Renal cortex interstitium (tissue), 11 donors: ENCODE measurements around the gene ALLC. TPM values are rescaled to one million over a fixed set of nuclear protein-coding genes. Genes with fewer than 3 reads are reported as not detected.
"Not testable (repeated sequence)": the region's sequence is repeated elsewhere in the genome, so short reads cannot be mapped to it uniquely, and the experiment has no call there.

Source experiments
- DNase-seq, 11 donors: peaks; one replicate each; pipeline ENCODE4 v3.0.0-alpha.2; 2013; ENCODE audit warnings: low read depth in 9 of 11, low spot score in 4 of 11; ENCODE audit errors: extremely low read depth in 1 of 11
- polyA plus RNA-seq, 3 donors: library from polyadenylated mRNA; unstranded; fragments of 120-200 nt; gene quantifications; one replicate each; pipeline ENCODE4 v1.2.1, GENCODE V29; 2013; ENCODE audit not compliant: insufficient read length in 3 of 3

ALLC gene
- polyA plus RNA-seq, 3 donors = not detected

DNA sequence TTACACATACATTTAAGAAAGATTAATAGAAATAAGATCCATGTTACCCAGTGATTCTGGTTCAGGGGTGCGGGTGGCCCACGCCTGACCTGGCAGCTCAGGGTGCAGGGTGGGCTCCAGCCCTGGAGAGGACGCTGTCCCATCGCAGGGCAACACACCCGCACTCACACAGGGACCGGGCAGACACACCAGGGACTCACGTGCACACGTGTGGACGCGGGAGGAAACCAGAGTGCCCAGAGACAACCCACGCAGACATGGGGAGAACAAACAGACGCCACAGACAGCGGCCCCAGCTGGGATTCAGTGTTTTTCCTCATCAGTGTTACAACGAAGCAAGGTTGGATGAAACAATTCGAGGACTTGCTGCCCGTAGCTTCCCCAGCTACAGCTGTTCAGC, 8.4 kb upstream of the ALLC start:
- DNase-seq = no peak

DNA sequence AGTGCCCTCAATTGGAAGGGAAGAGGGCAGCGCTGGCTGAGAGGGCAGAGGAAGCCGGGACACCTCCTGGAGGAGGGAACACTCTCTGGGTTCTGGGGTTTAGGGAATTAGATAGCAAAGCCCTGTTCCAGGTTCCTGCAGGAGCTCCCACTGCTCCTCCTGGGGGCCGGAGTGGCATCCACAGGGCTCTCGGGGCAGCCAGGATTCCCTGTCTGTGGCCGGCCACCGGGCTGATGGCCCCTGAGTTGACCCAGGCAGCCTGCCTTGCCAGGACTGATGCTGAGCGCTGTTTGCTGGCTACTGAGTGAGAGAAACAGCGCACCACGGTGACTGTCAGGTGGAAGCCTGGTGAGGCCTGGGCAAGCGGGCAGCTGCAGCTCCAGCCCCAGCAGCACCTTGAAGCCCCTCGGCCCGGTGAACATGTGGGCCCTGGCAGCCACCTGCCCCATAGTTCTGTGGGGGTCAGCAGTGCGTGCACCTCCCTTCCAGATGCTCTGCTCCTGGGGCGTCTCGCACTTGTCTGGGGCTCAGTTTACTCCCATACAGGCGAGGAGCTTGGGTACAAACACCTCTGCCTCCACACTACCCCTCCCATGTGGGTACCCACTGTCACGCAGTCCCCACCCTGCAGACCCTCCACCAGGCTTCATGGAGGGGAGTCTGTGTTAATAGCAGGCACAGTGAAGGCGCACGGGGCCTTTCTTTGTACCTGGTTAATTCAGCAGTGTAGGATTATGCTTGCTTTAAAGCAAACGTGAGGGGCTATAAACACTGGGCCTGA, 7.7 kb upstream of the ALLC start:
- no peak for DNase-seq

DNA sequence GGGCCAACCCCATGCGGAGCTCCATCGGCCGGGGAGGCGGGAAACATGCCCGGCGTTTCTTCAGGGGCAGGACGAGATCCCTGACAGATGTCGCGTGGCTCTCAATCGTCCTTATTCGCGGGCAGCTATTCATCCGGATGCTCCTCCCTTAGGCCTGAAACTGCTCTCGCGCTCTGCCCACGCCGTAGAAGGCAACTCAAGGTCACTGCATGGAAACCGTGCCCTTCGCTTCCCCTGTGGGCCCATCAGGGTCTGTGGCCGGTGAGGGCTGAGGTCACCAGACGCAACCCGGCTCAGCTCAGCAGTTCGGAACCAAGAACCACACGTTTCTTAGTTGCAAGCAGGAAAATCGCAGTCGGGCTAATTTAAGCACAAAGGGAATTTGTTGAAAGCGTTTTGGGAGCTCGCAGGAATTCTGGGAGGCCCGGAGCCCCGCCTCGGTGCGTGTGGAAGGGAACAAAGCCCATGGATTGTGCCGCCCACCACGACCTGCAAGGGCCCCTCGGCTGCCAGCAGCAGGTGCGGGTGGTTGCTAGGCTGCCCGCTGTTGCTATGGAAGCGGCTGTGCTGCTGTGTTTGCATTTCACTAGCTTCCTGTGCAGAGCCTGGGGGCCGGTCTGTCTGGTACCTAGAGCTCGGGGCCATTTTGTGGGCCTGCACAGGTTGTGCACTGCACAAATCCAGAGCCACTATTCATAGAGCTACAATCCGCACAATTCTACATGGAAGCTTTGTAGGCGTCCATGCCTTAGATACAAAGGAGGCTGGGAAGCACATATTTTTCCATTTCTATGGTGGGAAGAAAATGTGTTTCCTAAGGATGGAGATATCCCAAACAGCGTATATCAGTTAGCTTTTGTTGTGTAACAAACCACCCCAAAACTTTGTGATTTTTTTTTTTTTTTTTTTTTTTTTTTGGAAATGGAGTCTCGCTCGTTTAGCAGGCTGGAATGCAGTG, 6.0 kb upstream of the ALLC start:
- peak in 8 of 11 donors; percentile 51 to 71 (median 65) for DNase-seq

DNA sequence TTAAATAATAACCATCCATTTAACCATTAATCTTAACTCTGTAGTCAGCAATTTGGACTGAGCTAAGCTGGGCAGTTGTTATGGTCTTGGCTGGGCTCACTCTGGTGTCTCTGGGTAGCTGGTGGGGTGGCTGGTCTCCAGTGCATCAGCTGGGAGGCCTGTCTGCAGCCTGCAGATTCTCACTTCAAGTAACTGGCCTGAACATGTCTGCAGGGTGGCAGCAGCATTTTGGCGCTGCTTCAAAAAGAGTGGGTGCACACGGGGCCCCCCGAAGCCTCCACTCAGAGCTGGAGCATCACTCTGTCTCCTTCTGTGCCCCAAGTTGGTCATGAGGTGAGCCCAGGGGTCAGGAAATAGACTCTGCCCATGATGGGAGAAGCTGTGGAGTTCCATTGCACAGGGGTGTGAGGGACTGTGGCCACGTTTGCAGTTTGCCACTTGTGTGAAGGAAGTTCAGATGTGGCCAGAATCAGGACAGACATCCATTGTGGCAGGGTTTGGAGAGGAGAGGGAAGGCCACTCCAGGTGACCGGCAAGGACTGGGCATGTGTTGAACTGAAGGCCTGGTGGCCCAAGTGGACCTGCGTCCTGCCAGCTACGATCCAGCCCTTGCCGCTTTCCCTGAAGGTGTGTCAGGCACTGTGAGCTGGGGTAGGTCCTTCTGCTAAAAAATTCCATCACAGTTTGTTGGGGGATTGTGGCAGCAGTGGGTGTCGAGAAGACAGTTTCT, 4.9 kb upstream of the ALLC start:
- no peak for DNase-seq

DNA sequence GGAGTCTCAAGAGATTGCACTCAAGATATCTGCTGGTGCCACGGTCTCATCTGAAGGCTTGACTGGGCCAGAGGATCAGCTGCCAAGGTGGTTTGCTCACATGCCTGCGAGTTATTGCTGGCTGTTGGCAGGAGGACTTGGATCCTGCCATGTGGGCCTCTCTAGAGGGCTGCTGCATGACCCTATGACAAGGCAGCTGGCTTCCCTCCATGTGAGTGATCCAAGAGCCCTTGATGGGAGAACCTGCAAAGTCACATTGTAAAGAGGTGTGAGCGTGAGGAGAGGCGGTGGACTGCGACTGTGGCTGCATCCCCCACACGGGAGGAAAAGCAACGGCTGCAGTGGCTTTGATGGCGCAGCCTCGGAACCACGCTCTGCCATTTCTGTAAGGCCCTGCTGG, 4.0 kb upstream of the ALLC start:
- DNase-seq = no peak

DNA sequence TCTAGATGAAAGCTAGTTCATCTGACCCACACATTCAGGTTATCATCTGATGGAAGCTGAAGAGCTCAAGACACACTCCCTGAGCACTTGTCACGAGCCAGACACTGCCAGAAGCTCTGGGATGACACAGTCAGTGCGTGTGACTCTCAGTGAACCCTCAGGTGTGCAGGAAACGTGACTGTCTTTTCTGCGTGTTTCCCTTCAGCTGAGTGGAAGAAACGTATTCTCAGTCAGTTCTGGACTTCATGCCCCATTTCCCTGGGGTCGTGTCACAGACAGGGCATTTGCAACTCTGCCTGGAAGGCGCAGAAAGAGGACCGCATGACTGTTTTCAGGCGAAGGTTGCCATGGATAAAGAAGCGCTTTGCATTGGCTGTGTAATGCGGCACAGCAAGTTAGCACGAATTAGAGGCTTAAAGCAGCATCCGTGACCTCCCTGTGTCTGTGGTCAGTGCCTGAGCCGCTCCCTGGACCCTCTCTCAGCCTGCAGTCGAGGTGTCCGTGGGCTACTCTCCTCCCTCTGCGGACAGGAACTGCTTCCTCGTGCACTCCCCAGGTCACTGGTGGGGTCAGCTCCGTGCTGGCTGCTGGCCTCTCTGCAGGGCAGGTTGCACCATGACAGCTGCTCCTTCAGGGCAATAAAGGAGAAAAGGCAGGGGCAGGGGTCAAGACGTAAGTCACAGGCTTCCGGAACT, 3.3 kb upstream of the ALLC start:
- no peak for DNase-seq

DNA sequence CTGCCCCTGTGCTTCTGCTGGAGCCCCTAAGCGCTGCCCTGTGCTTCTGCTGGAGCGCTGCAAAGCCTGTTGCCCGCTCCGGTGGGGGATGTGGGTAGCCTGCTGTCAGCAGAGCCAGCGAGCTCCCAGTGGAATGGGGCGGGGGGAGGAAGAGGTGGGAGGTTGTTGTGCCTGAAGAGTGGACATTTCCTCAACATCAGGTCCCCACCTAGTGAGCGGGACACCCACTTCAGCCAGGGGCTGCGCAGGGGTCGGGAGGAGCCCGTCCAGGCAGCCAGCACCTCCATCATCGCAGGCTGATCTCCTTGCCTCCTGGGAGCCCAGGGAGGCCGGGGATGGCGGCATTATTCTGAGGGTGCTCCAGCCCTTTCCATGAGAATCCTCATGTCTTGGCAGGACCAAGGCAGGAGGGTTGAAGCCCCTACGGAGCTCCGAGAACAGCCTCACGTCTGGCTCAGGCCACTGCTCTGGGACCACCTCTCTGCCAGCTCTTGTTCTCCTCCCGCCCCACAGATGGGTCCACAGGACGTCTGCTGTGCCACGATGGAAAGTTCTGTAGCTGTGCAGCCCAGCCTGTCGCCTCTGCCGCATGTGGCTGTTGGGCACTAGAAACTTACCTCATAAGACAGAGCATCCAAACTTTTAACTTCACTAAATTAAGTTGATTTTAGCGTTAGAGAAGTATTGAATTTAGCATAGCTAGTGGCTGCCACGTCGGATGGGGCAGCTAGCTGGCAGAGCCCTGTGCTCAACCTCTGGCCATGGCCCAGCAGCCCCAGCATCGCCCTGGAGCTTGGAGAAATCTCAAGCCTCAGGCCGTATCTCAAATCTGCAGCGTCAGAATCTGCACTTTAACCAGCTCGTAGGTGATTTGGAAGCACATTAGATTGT, 1.9 kb upstream of the ALLC start:
- DNase-seq = no peak

DNA sequence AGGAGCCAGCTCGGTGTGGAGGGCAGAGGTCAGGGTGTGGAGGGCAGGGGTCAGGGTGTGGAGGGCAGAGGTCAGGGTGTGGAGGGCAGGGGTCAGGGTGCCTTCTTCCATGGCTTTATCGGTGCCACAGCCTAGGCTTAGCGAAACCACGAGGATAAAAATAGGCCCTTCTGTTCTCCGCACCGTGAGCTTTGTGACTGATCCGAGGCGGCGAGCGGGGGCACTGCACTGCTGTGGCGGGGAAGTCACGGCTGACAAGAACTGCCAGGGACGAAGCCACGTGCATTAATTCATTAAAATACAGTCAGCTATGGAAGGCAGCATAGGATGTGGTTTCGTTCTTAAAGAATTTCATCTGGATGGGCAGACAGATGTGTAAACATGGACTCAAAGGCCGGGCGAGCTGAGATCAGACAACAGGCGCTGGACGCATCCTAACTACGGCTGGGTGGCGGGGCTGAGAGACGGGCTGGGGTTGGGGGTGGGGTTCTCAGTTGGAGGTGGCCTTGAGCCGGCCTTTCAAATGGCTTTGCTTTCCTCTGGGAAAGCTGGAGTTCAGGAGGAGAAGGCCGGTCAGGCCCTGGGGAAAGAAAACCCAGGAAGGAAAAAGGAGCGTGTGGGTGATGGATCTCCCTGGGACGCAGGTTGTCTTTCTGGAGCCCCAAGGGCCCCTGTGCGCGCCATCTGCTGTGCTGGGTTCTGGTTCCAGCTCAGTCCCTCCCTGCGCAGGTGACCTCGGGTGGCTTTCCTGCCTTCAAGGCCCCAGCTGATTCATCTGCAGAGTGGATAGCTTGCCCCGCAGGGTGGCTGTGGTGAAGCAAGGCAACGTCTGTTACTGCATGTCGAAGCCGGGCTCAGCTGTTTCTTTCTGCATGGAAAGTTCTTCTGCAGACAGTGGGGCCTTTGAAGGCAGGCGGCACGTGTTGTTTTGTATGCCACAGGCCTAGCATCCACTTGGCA, 958 bp upstream of the ALLC start:
- DNase-seq = peak in 2 of 11 donors; percentile 26 to 29

DNA sequence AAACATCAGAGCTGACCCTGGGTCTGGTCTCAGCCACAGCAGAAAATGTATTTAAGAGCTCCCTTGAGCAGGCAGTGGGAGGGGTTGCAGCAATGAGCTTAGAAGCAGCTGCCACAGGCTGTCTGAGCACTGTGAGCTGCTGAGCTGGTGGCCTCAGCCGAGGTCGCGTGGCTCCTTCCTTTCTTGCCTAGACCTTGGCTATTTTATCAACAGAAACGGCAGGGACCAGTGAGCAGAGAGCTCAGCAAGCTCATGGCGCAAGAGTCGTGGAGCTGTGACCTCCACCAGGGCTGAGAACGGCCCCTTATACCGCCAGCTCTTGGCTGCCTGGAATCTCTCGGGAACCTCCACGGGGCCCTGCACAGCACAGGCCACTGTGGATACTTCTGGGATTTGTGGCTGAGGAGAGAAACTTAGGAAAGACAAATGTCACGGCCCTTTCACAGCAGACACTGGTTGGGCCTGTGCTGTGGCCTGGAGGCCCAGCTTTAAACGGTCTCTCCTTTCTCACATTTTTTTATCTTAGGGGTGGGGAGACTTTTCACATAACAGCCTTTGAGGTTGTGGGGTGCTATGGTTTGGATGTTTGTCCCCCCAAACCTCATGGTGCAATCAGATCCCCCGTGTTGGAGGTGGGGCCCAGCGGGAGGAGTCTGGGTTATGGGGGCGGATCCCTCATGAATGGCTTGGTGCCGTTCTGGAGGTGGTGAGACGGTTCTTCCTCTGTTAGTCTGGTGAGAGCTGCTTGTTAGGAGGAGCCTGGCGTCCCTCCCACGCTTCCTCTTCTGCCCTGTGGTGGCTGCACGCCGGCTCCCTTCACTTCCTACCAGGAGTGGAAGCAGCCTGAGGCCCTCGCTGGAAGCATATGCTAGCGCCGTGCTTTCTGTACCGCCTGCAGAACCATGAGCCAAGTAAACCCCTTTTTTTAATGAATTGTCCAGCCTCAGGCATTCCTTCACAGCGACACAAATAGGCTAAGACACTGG, 1.7 kb downstream of the ALLC start:
- DNase-seq = peak in 4 of 11 donors; percentile 35 to 50 (median 42)

DNA sequence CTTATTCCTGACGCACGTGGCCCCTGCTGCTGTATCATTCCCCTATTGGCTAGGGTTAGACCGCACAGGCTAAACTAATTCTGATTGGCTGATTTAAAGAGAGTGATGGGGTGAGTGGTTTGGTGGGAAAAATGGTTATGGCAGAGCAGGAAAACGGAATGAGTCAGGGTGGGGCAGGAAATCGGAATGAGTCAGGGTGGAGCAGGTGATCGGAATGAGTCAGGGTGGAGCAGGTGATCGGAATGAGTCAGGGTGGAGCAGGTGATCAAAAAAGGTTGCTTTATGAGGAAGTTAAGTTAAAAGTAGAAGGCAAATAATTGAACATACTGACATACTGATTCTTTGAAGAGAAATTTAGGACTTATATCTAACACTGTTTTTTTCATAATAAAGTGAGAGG, 2.6 kb downstream of the ALLC start:
- DNase-seq = not testable (repeated sequence)

DNA sequence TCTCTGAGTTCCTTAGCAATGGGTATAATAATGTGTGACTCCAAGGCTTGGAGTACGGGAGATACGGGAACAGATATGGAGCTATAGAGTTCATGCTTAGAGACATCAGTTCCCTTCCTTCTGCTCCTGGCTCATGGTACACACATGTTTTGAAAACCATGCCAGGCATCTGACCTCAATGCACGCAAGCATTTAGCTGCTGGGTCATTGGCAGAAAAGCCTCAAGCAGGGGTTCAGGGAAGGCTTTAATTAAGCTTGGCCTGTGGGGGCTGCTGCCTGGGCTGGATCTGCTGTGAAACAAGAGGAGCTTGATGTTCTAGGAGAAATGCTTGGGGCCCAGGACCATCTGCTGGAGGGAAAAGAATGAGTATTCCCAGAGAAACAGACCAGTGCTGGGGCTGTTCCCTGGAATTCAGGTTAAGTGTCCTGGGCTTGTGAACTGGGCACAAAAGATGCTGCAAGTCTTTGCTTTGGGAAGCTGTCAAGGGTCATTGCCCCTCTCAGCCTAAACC, 3.2 kb downstream of the ALLC start:
- DNase-seq = no peak

DNA sequence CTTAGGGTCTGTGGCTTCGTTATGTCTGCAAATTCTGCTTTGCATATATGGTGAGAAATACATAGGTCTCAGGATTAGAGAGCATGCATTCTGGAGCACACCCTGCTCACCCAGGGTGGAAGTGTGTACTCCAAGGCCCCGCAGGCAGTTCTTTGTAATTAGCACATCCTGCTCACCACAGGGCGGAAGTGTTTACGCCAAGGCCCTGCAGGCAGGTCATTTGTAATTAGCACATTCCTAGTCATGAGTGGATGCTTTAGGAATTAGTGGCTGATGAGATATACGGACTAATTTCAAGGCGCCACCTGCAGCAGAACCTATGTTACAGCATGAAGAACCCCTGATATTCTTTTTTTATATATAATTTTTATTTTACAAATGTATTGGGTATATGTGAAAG, 4.2 kb downstream of the ALLC start:
- DNase-seq = no peak

DNA sequence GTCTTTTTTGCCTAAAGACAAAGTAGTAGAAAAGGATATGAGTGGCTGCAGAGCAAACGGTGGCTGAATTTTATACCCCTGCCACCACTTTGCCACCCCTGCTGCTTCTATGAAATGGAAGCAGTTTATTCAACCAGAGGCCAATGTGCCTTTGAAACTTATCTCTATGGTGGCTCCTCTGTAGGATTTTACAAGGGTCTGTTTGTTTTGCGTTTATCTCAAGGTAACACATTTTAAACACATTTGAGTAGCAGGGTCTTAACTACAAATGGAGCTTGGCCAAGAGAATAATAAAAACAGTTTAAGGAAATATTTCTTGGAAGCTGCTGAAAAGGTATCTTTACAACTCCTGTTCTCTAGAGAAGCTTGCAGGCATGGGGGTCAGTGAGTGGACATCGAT, 6.1 kb downstream of the ALLC start:
- no peak for DNase-seq

DNA sequence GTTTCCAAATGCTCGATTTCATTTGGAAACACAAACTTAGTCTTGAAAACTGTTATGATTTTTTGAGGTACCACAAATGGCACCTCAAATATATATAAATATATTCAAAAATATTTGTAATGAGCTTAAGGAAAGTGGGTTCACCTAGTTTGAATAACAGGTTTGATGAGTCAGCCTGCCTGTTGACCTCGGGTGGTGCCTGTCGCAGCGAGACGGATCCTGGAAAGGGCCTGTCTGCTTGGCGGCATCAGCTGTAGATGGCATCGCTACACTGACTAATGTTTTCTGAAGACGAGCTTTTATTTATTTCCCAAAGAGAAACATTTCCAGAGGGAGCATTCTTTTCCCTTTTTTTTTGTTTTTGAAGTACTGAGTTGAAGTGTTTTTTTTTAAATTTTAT, 6.9 kb downstream of the ALLC start:
- DNase-seq = no peak

DNA sequence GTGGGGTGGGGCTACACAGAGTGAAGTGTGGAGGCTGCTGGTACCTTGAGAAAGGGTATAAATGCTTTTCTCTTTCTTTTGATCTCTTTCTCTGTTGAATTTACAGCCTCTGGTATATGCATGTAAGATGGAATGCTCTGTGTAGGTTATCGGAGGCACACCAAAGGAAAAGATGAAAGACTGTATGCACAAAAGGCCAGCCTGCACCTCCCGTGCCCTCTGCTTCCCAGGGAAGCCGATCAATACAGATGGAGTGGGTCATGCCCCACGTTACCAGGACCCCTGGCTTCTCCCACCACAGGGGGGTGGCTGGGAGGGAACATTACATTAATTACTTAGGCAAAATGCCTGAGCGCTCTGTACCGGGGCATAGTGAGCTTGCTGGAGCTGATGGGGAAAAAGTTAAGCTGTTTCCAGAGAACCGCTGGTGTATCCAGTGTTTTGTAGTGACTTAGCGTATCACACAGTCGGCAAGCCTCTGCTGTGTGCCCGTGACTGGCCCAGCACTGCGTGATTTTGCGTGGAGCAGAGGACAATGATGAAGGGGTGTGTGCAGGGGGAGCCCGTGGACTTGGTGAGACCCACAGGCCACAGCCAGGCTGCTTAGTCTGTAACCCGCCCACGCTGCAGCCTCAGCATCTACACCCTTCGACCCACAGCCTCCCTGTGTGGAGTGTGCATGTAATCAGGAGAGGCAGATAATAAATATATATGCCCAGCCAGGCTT, 8.0 kb downstream of the ALLC start:
- DNase-seq = no peak
